Measurements from ENCODE around the gene MOB1A. TPM values are rescaled to one million over a fixed set of nuclear protein-coding genes. Genes with fewer than 3 reads are reported as not detected.

Gene MOB1A
- total and polyA plus RNA-seq, 4 experiments from 2014 or later = 135 to 203 (median 139) TPM

DNA sequence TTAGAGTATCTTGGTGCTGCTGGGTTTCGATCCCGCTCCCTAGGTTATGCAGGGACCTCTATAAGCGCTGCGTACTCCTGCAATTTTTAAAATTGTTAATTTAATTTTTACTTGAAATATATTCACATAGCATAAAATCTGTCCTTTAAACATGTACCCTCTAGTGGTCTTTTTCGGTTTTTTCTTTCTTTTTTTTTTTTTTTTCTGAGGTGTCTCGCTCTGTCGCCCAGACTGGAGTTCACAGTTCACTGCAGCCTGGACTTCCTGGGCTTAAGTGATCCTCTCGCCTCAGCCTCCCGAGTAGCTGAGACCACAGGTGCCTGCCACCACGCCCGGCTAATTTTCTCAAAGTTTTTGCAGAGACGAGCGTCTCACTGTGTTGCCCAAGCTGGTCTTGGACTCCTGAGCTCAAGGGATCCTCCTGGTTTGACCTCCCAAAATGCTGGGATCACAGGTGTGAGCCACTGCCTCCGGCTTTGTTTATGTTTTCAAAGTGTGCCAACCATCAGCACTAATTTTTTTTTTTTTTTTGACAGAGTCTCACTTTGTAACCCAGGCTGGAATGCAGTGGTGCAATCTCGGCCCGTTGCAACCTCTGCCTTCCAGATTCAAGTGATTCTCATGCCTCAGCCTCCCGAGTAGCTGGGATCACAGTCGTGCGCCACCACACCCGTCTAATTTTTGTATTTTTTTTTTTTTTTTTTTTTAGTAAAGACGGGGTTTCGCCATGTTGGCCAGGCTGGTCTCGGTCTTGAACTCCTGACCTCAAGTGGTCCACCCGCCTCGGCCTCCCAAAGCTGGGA, 585 bp upstream of the MOB1A start:
- ChIA-PET POLR2A (ENCODE audit: partially characterized antibody) (interaction anchor here (0.7 to 3.9 kb wide), 34 partner anchors 10 to 947 kb away, joined by 3 to 128 read pairs (median 5); partner anchors contain the start of genes BOLA3, CCDC142, DGUOK and HTRA2), CTCF (ENCODE audit: partially characterized antibody) (interaction anchor here (0.7 to 3.5 kb wide), 22 partner anchors 9 to 355 kb away, joined by 3 to 51 read pairs (median 9); partner anchors contain the start of genes BOLA3 and MTHFD2)
- Histone ChIP-seq H3K36me3 (ENCODE audit: insufficient read depth, low read length) (no peaks in the 10 kb centered on the region), H3K27me3 (ENCODE audit: insufficient read depth, low read length) (no peaks in the 10 kb centered on the region), H3K4me3 (ENCODE audit: low read length in 2 of 2) (peak overlapping the region in 1 of 2 donors; percentile 74), H3K4me1 (ENCODE audit: insufficient read depth, low read length) (peaks cover 43% of the 10 kb centered on the region), H3K9me3 (ENCODE audit: control insufficient read depth in 1 of 2, low read length in 2 of 2) (no peaks in the 10 kb centered on the region), H3K27ac (ENCODE audit: low read depth, low read length) (peak overlapping the region; percentile 99)
- Mint-ChIP-seq H3K4me3 (peak overlapping the region; percentile 90 to 94 (median 94)), H3K9me3 (no peaks in the 10 kb centered on the region), H3K4me1 (peaks cover 21 to 47% (median 31%) of the 10 kb centered on the region in 4 donors), H3K27ac (peak overlapping the region; percentile 84 to 96 (median 94)), H3K27me3 (no peaks in the 10 kb centered on the region), H3K36me3 (peaks cover 0 to 21% of the 10 kb centered on the region in 2 donors)
- no peak for DNase-seq
- intact Hi-C loops (cut with micrococcal nuclease) = loop anchor here (2.0 kb wide), 1 partner anchor 32 kb away; the partner anchor contains the start of gene BOLA3

GRCh38 chr2:74177696-74178095, 983 bp downstream of the MOB1A start:
- H3K36me3 ChIP-seq (ENCODE audit: insufficient read depth, low read length) = no peaks in the 10 kb centered on the region
- no peak for DNase-seq
- Mint-ChIP-seq H3K9me3 (no peaks in the 10 kb centered on the region), H3K36me3 (peaks cover 0 to 21% of the 10 kb centered on the region in 2 donors), H3K27me3 (no peaks in the 10 kb centered on the region), H3K4me1 (peaks cover 25 to 55% (median 39%) of the 10 kb centered on the region in 4 donors), H3K27ac (peak overlapping the region; percentile 89 to 96 (median 95)), H3K4me3 (peak overlapping the region; percentile 90 to 94 (median 94))
- H3K4me3 ChIP-seq (ENCODE audit: low read length in 2 of 2) = peak overlapping the region; percentile 69 to 74
- H3K27ac ChIP-seq (ENCODE audit: low read depth, low read length) = peak overlapping the region; percentile 99
- intact Hi-C loops (cut with micrococcal nuclease) = loop anchor here (1.0 to 2.0 kb wide), 6 partner anchors 9 to 306 kb away; partner anchors contain the start of genes BOLA3, DGUOK and TTC31
- no peaks in the 10 kb centered on the region for H3K27me3 ChIP-seq (ENCODE audit: insufficient read depth, low read length)
- ChIA-PET CTCF (ENCODE audit: partially characterized antibody) (interaction anchor here (1.2 to 3.5 kb wide), 12 partner anchors 8 to 354 kb away, joined by 4 to 51 read pairs (median 12); partner anchors contain the start of genes BOLA3, MTHFD2 and STAMBP), POLR2A (ENCODE audit: partially characterized antibody) (interaction anchor here (1.0 to 3.9 kb wide), 26 partner anchors 8 to 945 kb away, joined by 3 to 128 read pairs (median 6); partner anchors contain the start of genes BOLA3, DGUOK, MTHFD2 and PRADC1)
- peaks cover 52% of the 10 kb centered on the region for H3K4me1 ChIP-seq (ENCODE audit: insufficient read depth, low read length)
- H3K9me3 ChIP-seq (ENCODE audit: control insufficient read depth in 1 of 2, low read length in 2 of 2) = no peaks in the 10 kb centered on the region

GRCh38 chr2:74174909-74175308, 3.8 kb downstream of the MOB1A start:
- POLR2A ChIA-PET (ENCODE audit: partially characterized antibody) = no interaction called here
- H3K27ac ChIP-seq (ENCODE audit: low read depth, low read length) = no peak overlapping the region

DNA sequence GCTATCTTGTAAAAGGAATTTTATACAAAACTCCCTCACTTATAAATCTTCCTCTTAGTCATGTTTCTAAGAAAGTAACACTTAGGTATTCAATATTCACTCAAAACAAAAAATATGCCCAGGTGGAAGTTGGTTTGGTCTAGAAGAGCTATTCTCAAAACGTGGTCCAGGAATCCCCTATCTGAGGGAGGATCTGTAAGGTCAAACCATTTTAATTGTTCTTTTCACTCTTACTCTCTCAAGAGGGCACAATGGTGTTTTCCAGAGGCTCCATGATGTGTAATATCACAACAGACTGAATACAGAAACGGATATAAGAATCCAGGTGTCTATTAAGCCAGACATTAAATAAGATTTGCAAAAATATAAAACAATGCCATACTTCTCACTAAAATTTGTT, 9.9 kb downstream of the MOB1A start:
- H3K4me1 ChIP-seq (ENCODE audit: insufficient read depth, low read length) = peaks cover 14% of the 10 kb centered on the region
- ChIA-PET POLR2A (ENCODE audit: partially characterized antibody) (interaction anchor here (2.5 kb wide), 1 partner anchor 10 kb away, joined by 11 read pairs; the partner anchor contains the start of gene MOB1A), CTCF (ENCODE audit: partially characterized antibody) (interaction anchor here (0.9 to 2.1 kb wide), 6 partner anchors 10 to 344 kb away, joined by 3 to 7 read pairs (median 4); partner anchors contain the start of genes MOB1A and MTHFD2)
- Mint-ChIP-seq H3K9me3 (peaks cover 0 to 6% (median 1%) of the 10 kb centered on the region in 8 donors), H3K27ac (peak overlapping the region in 4 of 7 donors; percentile 1 to 78 (median 6)), H3K27me3 (no peaks in the 10 kb centered on the region), H3K36me3 (peaks cover 42 to 59% of the 10 kb centered on the region in 2 donors), H3K4me3 (no peak overlapping the region), H3K4me1 (peaks cover 16 to 27% (median 19%) of the 10 kb centered on the region in 4 donors)
- H3K27ac ChIP-seq (ENCODE audit: low read depth, low read length) = no peak overlapping the region
- intact Hi-C loops (cut with micrococcal nuclease) = loop anchor here (1.0 kb wide), 1 partner anchor 10 kb away; the partner anchor contains the start of gene MOB1A
- H3K4me3 ChIP-seq (ENCODE audit: low read length in 2 of 2) = no peak overlapping the region
- DNase-seq = no peak
- peaks cover 50% of the 10 kb centered on the region for H3K36me3 ChIP-seq (ENCODE audit: insufficient read depth, low read length)
- no peaks in the 10 kb centered on the region for H3K27me3 ChIP-seq (ENCODE audit: insufficient read depth, low read length)
- H3K9me3 ChIP-seq (ENCODE audit: control insufficient read depth in 1 of 2, low read length in 2 of 2) = no peaks in the 10 kb centered on the region

More at GRCh38 chr2:74174909-74175308, 3.8 kb downstream of the MOB1A start:
- Histone ChIP-seq H3K27me3 (ENCODE audit: insufficient read depth, low read length) (no peaks in the 10 kb centered on the region), H3K4me1 (ENCODE audit: insufficient read depth, low read length) (peaks cover 60% of the 10 kb centered on the region), H3K36me3 (ENCODE audit: insufficient read depth, low read length) (peaks cover 9% of the 10 kb centered on the region), H3K4me3 (ENCODE audit: low read length in 2 of 2) (no peak overlapping the region), H3K9me3 (ENCODE audit: control insufficient read depth in 1 of 2, low read length in 2 of 2) (no peaks in the 10 kb centered on the region)
- no peaks in the 10 kb centered on the region for H3K9me3 Mint-ChIP-seq
- peaks cover 8 to 35% of the 10 kb centered on the region in 2 donors for H3K36me3 Mint-ChIP-seq
- peaks cover 31 to 63% (median 47%) of the 10 kb centered on the region in 4 donors for H3K4me1 Mint-ChIP-seq
- no peak for DNase-seq
- no peaks in the 10 kb centered on the region for H3K27me3 Mint-ChIP-seq
- peak overlapping the region in 7 of 8 donors; percentile 42 to 85 (median 58) for H3K4me3 Mint-ChIP-seq
- intact Hi-C loops (cut with micrococcal nuclease) = no loop called here
- H3K27ac Mint-ChIP-seq = peak overlapping the region in 2 of 7 donors; percentile 5 to 17
- CTCF ChIA-PET (ENCODE audit: partially characterized antibody) = interaction anchor here (0.7 to 1.0 kb wide), 2 partner anchors 24 to 27 kb away, joined by 4 read pairs; partner anchors contain the start of gene BOLA3

- H3K27ac Mint-ChIP-seq = peak overlapping the region in 1 of 7 donors; percentile 32
Observed at GRCh38 chr2:74164761-74165160, 13.9 kb downstream of the MOB1A start.

GRCh38 chr2:74162951-74163350, 15.7 kb downstream of the MOB1A start:
- ChIA-PET CTCF (ENCODE audit: partially characterized antibody) (interaction anchor here (2.2 kb wide), 1 partner anchor 15 kb away, joined by 10 read pairs; the partner anchor contains the start of gene BOLA3), POLR2A (ENCODE audit: partially characterized antibody) (interaction anchor here (0.8 kb wide), 1 partner anchor 36 kb away, joined by 3 read pairs; the partner anchor contains the start of gene MTHFD2)
- no peak for DNase-seq
- no peak overlapping the region for H3K4me3 Mint-ChIP-seq
- no peaks in the 10 kb centered on the region for H3K9me3 ChIP-seq (ENCODE audit: control insufficient read depth in 1 of 2, low read length in 2 of 2)
- intact Hi-C loops (cut with micrococcal nuclease) = no loop called here
- H3K27me3 ChIP-seq (ENCODE audit: insufficient read depth, low read length) = no peaks in the 10 kb centered on the region
- H3K4me1 ChIP-seq (ENCODE audit: insufficient read depth, low read length) = no peaks in the 10 kb centered on the region
- peaks cover 0 to 6% (median 1%) of the 10 kb centered on the region in 8 donors for H3K9me3 Mint-ChIP-seq
- peaks cover 63% of the 10 kb centered on the region for H3K36me3 ChIP-seq (ENCODE audit: insufficient read depth, low read length)
- H3K27ac ChIP-seq (ENCODE audit: low read depth, low read length) = no peak overlapping the region
- H3K4me3 ChIP-seq (ENCODE audit: low read length in 2 of 2) = no peak overlapping the region
- peaks cover 48 to 65% of the 10 kb centered on the region in 2 donors for H3K36me3 Mint-ChIP-seq
- H3K27me3 Mint-ChIP-seq = no peaks in the 10 kb centered on the region
- peak overlapping the region in 1 of 7 donors; percentile 57 for H3K27ac Mint-ChIP-seq
- peaks cover 7 to 12% (median 8%) of the 10 kb centered on the region in 4 donors for H3K4me1 Mint-ChIP-seq

More at GRCh38 chr2:74164761-74165160, 13.9 kb downstream of the MOB1A start:
- Histone ChIP-seq H3K9me3 (ENCODE audit: control insufficient read depth in 1 of 2, low read length in 2 of 2) (no peaks in the 10 kb centered on the region), H3K27me3 (ENCODE audit: insufficient read depth, low read length) (no peaks in the 10 kb centered on the region), H3K4me3 (ENCODE audit: low read length in 2 of 2) (no peak overlapping the region), H3K36me3 (ENCODE audit: insufficient read depth, low read length) (peaks cover 63% of the 10 kb centered on the region), H3K27ac (ENCODE audit: low read depth, low read length) (no peak overlapping the region), H3K4me1 (ENCODE audit: insufficient read depth, low read length) (no peaks in the 10 kb centered on the region)
- DNase-seq = no peak
- ChIA-PET CTCF (ENCODE audit: partially characterized antibody) (no interaction called here), POLR2A (ENCODE audit: partially characterized antibody) (interaction anchor here (1.2 kb wide), 1 partner anchor 14 kb away, joined by 6 read pairs; the partner anchor contains the start of gene MOB1A)
- no peak overlapping the region for H3K4me3 Mint-ChIP-seq
- peaks cover 0 to 6% (median 1%) of the 10 kb centered on the region in 8 donors for H3K9me3 Mint-ChIP-seq
- H3K27me3 Mint-ChIP-seq = no peaks in the 10 kb centered on the region
- peaks cover 47 to 63% of the 10 kb centered on the region in 2 donors for H3K36me3 Mint-ChIP-seq
- H3K4me1 Mint-ChIP-seq = peaks cover 7 to 16% (median 10%) of the 10 kb centered on the region in 4 donors
- intact Hi-C loops (cut with micrococcal nuclease) = no loop called here

Measured in CD4-positive, alpha-beta memory T cell (primary cell).